Glutamatergic neuron (in vitro differentiated cells): ENCODE results near the gene ACIN1. TPM values are rescaled to one million over a fixed set of nuclear protein-coding genes. Genes with fewer than 3 reads are reported as not detected.
A peak's percentile ranks its signal among the peaks of the same experiment; 100 is the strongest.

Source experiments
- DNase-seq: peaks from one replicate; pipeline ENCODE4 v3.0.0; 2022
- H3K27ac Mint-ChIP-seq: one replicate; pipeline ENCODE4 v1.8.0; 2020; ENCODE audit warnings: mild to moderate bottlenecking, mixed read lengths, inconsistent platforms; ENCODE audit not compliant: unreplicated experiment
- H3K27me3 Mint-ChIP-seq: one replicate; pipeline ENCODE4 v1.8.0; 2020; ENCODE audit warnings: mild to moderate bottlenecking, moderate library complexity, mixed read lengths, inconsistent platforms; ENCODE audit not compliant: unreplicated experiment
- H3K36me3 Mint-ChIP-seq: one replicate; pipeline ENCODE4 v1.8.0; 2020; ENCODE audit warnings: mild to moderate bottlenecking, mixed read lengths, inconsistent platforms; ENCODE audit not compliant: unreplicated experiment
- H3K4me1 Mint-ChIP-seq: one replicate; pipeline ENCODE4 v1.8.0; 2020; ENCODE audit warnings: mild to moderate bottlenecking, low read depth, mixed read lengths, inconsistent platforms; ENCODE audit not compliant: unreplicated experiment
- H3K4me3 Mint-ChIP-seq: one replicate; pipeline ENCODE4 v1.8.0; 2020; ENCODE audit warnings: mild to moderate bottlenecking, mixed read lengths, inconsistent platforms; ENCODE audit not compliant: unreplicated experiment
- H3K9me3 Mint-ChIP-seq: one replicate; pipeline ENCODE4 v1.8.0; 2020; ENCODE audit warnings: mild to moderate bottlenecking, moderate library complexity, mixed read lengths, inconsistent platforms; ENCODE audit not compliant: unreplicated experiment
- CTCF ChIP-seq: fragments of 200-600 bp; sonication (generic); IDR thresholded peaks from one replicate; pipeline ENCODE4 v1.5.0; 2021; ENCODE audit not compliant: partially characterized antibody, unreplicated experiment
- total RNA-seq: library from RNA; stranded (reverse); fragmentation: NEBNext Ultra II Directional; extraction: Animal tissue kit (Norgen Biotek cat#: 25700); gene quantifications from one replicate; pipeline ENCODE4 v1.2.1, GENCODE V29; 2021; ENCODE audit not compliant: unreplicated experiment

ACIN1 gene
- total RNA-seq, 1 donor from 2014 or later: 341 TPM

DNA sequence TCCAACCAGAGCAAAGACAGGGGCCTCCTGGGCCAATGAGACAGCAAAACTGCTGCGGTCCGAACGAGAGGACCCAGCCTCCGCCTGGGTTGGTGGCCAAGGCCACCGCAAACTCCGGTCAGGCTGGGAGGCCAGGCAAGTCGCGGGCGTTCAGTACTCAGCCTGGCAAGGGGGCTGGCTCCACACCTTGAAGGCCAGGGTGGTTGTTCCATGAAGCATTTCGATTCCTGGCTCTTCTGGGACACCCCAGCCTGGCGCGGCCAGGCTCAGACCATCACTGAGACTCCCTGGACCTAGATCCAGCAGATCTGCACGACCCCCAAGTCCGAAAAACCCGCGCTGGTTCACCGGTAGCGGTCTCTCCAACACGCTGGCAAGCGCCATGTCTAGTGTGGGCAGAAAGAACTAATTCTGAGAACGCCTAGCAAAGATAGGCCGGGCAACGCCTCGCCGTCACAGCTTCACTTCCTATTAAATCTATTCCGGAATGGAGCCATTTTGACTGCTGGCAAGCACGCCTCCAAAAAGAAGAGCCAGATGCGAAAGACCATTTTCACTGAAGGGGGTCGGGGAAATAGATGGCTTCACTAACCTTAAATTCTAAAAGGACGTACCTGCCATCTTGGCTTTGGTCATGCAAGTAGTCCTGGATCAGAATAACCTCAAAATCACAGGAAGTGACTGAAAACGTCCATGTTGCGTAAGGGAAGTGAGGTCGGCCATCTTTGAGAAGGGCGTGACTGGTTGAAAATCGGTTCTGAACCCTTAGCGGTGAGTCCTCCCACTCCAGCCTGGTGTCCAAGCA lies 60.2 kb downstream of the ACIN1 start, which contains the start of gene PSMB5:
TSS of gene PSMB5 (minus strand) at position 403 of the 805 bp plus-strand sequence. CDS start at position 384, 19 bp downstream.
- DNase-seq: peak; percentile 82
- Mint-ChIP-seq H3K27me3 (peaks cover 6% of the 10 kb centered on the region), H3K9me3 (peaks cover 5% of the 10 kb centered on the region), H3K4me1 (peaks cover 14% of the 10 kb centered on the region), H3K4me3 (peak within 1 kb of the TSS; percentile 88), H3K36me3 (peaks cover 7% of the 10 kb centered on the region), H3K27ac (peak within 1 kb of the TSS; percentile 98)
- TF ChIP-seq CTCF: no peak

DNA sequence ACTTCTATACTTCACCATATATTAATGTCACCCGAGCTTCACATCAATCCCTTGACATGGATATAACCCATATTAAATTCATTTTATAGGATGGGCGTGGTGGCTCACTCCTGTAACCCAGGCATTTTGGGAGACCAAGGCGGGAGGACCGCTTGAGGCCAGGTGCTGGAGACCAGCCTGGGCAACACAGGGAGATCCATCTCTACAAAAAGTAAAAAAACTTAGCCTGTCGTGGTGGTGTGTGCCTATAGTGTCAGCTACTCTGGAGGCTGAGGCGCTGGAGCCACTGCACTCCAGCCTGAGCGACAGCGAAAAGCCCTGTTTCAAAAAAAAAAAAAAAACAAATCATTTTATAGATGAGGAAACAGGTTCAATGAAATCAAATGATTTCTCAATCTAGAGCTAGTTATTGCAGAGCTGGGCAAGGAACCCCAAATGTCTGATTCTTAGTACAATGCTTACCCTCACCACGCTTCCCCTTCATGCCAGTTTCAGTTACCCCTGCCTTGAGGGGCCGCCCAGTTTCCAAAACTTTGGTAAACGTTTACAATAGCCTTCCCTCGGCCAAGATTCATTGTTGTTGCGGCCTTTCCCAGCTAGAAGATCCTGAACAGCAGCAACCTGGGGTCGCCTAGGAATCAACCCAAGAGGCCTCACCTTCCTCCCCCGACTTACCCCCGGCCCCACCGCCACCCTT lies 61.0 kb downstream of the ACIN1 start:
- Mint-ChIP-seq H3K27ac (peak overlapping the region; percentile 98), H3K4me3 (peak overlapping the region; percentile 88), H3K27me3 (peaks cover 2% of the 10 kb centered on the region), H3K36me3 (peaks cover 7% of the 10 kb centered on the region), H3K9me3 (peaks cover 7% of the 10 kb centered on the region), H3K4me1 (peaks cover 17% of the 10 kb centered on the region)
- no peak for TF ChIP-seq CTCF
- no peak for DNase-seq

- Mint-ChIP-seq H3K27ac (peak overlapping the region; percentile 98), H3K36me3 (peaks cover 7% of the 10 kb centered on the region), H3K4me1 (peaks cover 20% of the 10 kb centered on the region), H3K9me3 (peaks cover 7% of the 10 kb centered on the region), H3K27me3 (no peaks in the 10 kb centered on the region), H3K4me3 (peak overlapping the region; percentile 88)
- TF ChIP-seq CTCF: no peak
- DNase-seq: no peak
Observed at GRCh38 chr14:23033251-23033727, 61.6 kb downstream of the ACIN1 start.

- Mint-ChIP-seq H3K4me1 (peaks cover 26% of the 10 kb centered on the region), H3K36me3 (peaks cover 7% of the 10 kb centered on the region), H3K4me3 (no peak overlapping the region), H3K9me3 (peaks cover 7% of the 10 kb centered on the region), H3K27me3 (no peaks in the 10 kb centered on the region), H3K27ac (no peak overlapping the region)
- no peak for TF ChIP-seq CTCF
- no peak for DNase-seq
Observed at GRCh38 chr14:23030936-23031335, 64.0 kb downstream of the ACIN1 start.
